ENCODE results near the gene AOPEP. TPM values are rescaled to one million over a fixed set of nuclear protein-coding genes. Genes with fewer than 3 reads are reported as not detected.
"Not testable (repeated sequence)": the region's sequence is repeated elsewhere in the genome, so short reads cannot be mapped to it uniquely, and the experiment has no call there.

Gene AOPEP
- total RNA-seq, 4 donors from 2014 or later: 56.5 to 160 (median 103) TPM

DNA sequence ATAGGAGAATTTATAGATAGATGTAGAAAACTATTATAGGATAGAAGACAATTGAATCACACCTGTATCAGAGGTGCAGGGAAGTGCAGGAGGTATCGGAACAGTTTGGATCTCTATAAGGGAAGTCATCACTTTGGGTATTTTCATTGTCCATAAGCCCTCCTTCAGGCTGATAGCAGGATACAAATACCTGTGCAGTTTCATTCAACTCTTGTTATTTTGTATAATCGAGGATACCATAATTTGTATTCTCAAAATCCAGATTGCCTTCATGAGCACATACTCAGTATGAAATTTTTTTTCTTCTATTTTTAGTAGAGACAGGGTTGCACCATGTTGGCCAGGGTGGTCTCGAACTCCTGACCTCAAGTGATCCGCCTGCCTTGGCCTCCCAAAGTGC lies 289.1 kb downstream of the AOPEP start:
- in situ Hi-C loops (cut with MboI; ENCODE audit: low sequenced_read_pairs in 4 of 4): no loop called here
- H3K4me1 ChIP-seq: peaks cover 77 to 88% of the 10 kb centered on the region in 2 donors
- no peak for TF ChIP-seq POLR2A (IDR thresholded peaks at IDR 0.05)
- TF ChIP-seq, protein P1, sequence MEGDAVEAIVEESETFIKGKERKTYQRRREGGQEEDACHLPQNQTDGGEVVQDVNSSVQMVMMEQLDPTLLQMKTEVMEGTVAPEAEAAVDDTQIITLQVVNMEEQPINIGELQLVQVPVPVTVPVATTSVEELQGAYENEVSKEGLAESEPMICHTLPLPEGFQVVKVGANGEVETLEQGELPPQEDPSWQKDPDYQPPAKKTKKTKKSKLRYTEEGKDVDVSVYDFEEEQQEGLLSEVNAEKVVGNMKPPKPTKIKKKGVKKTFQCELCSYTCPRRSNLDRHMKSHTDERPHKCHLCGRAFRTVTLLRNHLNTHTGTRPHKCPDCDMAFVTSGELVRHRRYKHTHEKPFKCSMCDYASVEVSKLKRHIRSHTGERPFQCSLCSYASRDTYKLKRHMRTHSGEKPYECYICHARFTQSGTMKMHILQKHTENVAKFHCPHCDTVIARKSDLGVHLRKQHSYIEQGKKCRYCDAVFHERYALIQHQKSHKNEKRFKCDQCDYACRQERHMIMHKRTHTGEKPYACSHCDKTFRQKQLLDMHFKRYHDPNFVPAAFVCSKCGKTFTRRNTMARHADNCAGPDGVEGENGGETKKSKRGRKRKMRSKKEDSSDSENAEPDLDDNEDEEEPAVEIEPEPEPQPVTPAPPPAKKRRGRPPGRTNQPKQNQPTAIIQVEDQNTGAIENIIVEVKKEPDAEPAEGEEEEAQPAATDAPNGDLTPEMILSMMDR (IDR thresholded peaks at IDR 0.05 in 4 of 5, conservative IDR thresholded peaks at IDR 0.05 in 1 of 5): no peak
- ATAC-seq (no peak), DNase-seq (no peak)
- H3K27ac ChIP-seq: peak overlapping the region; percentile 95 to 98 (median 97)
- H3K36me3 ChIP-seq: no peaks in the 10 kb centered on the region
- no peak overlapping the region for H3K4me3 ChIP-seq
- H3K27me3 ChIP-seq: no peaks in the 10 kb centered on the region
- intact Hi-C loops (cut with DNase I; ENCODE audit: low total_unique reads): no loop called here
- H3K9me3 ChIP-seq: no peaks in the 10 kb centered on the region

DNA sequence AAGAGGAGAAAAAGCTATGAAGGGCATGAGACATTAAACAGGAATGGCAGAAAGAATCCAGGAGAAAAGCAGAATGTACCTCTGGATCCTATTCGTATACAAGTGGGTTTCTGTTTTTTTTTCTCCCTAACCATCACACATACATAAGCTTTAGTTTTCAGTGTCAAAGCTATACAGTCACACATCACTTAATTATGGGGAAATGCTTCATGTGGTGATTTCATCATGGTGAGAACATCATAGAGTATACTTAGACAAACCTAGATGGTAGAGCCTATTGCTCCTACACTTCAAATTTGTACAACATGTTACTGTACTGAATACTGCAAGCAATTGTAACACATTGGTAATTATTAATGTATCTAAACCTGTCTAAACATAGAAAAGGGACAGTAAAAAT lies 290.6 kb downstream of the AOPEP start:
- intact Hi-C loops (cut with DNase I; ENCODE audit: low total_unique reads): no loop called here

DNA sequence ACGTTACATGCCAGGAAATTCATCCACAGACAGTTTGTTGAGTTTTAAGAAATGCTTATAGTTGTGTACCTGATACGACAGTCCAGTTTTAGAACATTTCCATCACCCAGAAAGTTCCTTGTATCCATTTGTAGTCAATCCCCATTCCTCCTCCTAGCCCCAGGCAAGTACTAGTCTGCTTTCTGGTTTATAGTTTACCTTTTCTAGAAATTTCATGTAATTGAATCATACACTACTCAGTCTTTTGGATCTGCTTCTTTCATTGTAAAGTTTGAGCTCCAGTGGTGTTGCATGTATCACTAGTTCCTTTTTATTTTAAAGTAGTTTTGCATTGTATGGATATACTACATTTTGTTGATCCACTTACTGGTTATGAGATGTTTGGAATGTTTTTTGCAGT lies 291.2 kb downstream of the AOPEP start:
- no peak for TF ChIP-seq POLR2A (IDR thresholded peaks at IDR 0.05)
- TF ChIP-seq, protein P1 (IDR thresholded peaks at IDR 0.05 in 4 of 5, conservative IDR thresholded peaks at IDR 0.05 in 1 of 5): no peak
- DNase-seq (no peak), ATAC-seq (no peak)
- in situ Hi-C loops (cut with MboI; ENCODE audit: low sequenced_read_pairs in 4 of 4): no loop called here
- Histone ChIP-seq H3K9me3 (no peaks in the 10 kb centered on the region), H3K4me3 (no peak overlapping the region), H3K27me3 (no peaks in the 10 kb centered on the region), H3K36me3 (no peaks in the 10 kb centered on the region), H3K27ac (peak overlapping the region; percentile 95 to 98 (median 97)), H3K4me1 (peaks cover 78 to 84% of the 10 kb centered on the region in 2 donors)
- intact Hi-C loops (cut with DNase I; ENCODE audit: low total_unique reads): no loop called here

More for the DNA sequence above, 290.6 kb downstream of the AOPEP start:
- no peaks in the 10 kb centered on the region for H3K27me3 ChIP-seq
- DNase-seq: no peak
- peak in 1 of 2 donors; percentile 17 for ATAC-seq
- in situ Hi-C loops (cut with MboI; ENCODE audit: low sequenced_read_pairs in 4 of 4): no loop called here
- H3K36me3 ChIP-seq: no peaks in the 10 kb centered on the region
- TF ChIP-seq, protein P1 (IDR thresholded peaks at IDR 0.05 in 4 of 5, conservative IDR thresholded peaks at IDR 0.05 in 1 of 5): no peak
- no peak for TF ChIP-seq POLR2A (IDR thresholded peaks at IDR 0.05)
- H3K27ac ChIP-seq: peak overlapping the region; percentile 95 to 98 (median 97)
- H3K4me1 ChIP-seq: peaks cover 78 to 84% of the 10 kb centered on the region in 2 donors
- H3K9me3 ChIP-seq: no peaks in the 10 kb centered on the region
- H3K4me3 ChIP-seq: no peak overlapping the region

DNA sequence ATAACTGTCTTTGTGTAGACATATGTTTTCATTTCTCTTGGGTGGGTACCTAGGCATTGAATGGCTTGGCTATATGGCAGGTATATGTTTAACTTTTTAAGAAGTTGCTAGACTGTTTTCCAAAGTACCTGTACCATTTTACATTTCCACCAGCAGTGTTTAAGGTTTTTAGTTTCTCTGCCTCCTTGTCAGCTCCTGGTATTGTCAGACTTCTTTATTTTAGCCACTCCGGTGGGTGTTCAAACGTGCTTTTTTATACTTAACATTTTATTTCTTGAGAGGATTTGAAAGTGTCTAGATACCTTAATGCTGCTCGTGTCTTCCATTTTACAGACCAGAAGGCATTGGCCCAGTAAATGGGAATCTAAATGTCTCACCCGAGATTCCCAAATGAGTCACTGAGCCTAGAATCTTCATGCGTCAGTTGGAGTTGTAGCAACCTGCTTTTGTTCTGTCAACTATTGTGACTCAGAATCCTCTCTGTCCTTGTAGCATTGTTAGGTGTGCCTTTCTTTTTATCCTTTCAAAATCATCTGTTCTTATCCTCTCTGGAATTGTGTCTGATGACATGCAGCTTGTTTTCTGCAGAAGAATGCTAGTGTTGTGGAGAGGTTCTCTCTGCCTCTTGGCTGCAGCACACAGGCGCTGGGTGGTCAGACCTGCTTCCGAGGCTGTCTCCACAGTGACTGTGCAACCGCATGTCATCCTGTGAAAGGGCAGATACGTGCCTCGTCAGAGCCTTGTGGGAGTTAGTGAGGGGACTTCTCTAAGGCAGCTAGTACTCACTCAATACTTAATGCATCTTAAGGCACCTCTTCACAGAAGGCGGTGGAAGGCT lies 291.8 kb downstream of the AOPEP start:
- in situ Hi-C loops (cut with MboI; ENCODE audit: low sequenced_read_pairs in 4 of 4): no loop called here
- Histone ChIP-seq H3K36me3 (no peaks in the 10 kb centered on the region), H3K9me3 (no peaks in the 10 kb centered on the region), H3K27ac (peak overlapping the region; percentile 95 to 98 (median 97)), H3K4me3 (peak overlapping the region; percentile 16 to 34 (median 30)), H3K27me3 (no peaks in the 10 kb centered on the region), H3K4me1 (peaks cover 78 to 84% of the 10 kb centered on the region in 2 donors)
- TF ChIP-seq POLR2A (IDR thresholded peaks at IDR 0.05): peak; percentile 44 to 51
- TF ChIP-seq, protein P1 (IDR thresholded peaks at IDR 0.05 in 4 of 5, conservative IDR thresholded peaks at IDR 0.05 in 1 of 5): no peak
- intact Hi-C loops (cut with DNase I; ENCODE audit: low total_unique reads): no loop called here
- ATAC-seq: peak; percentile 85 to 92
- peak; percentile 38 to 76 for DNase-seq

DNA sequence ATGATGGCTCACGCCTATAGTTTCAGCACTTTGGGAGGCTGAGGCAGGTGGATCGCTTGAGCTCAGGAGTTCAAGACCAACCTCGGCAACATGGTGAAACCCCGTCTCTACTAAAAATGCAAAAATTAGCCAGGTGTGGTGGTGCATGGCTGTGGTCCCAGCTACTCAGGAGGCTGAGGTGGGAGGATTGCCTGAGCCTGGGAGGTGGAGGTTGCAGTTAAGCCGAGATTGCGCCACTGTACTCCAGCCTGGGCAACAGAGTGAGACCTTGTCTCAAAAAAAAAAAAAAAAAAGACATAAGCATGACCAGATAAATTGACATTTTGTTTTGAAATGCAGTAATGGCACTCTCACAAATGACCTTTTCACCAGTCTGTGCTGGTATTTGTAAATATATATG lies 294.1 kb downstream of the AOPEP start:
- intact Hi-C loops (cut with DNase I; ENCODE audit: low total_unique reads): loop anchor here (5.0 kb wide), 1 partner anchor 238 kb away; no protein-coding TSS in a partner anchor
- DNase-seq; H3K4me3 ChIP-seq; H3K36me3 ChIP-seq; in situ Hi-C loops (cut with MboI; ENCODE audit: low sequenced_read_pairs in 4 of 4); H3K9me3 ChIP-seq; H3K27me3 ChIP-seq; ATAC-seq: not testable (repeated sequence)
- peak overlapping the region; percentile 95 to 98 (median 97) for H3K27ac ChIP-seq
- peaks cover 82 to 85% of the 10 kb centered on the region in 2 donors for H3K4me1 ChIP-seq
